Coronary artery (tissue), 2 donors: ENCODE data around the gene SLC2A9.

ENCODE experiments used
- DNase-seq: peaks from one replicate; pipeline ENCODE4 v3.0.0-alpha.2; 2017; ENCODE audit warnings: low spot score
- H3K27ac ChIP-seq, 2 donors: fragments of 200-600 bp; sonication (generic); one replicate each; pipeline ENCODE4 v1.5.1; 2016 to 2019
- H3K4me3 ChIP-seq: fragments of 200-600 bp; sonication (generic); 2 replicates; pipeline ENCODE4 v1.5.1; 2016; ENCODE audit warnings: mild to moderate bottlenecking, moderate library complexity
- CTCF ChIP-seq: fragments of 200-600 bp; sonication (generic); IDR thresholded peaks from one replicate; pipeline ENCODE4 v1.5.1; 2019; ENCODE audit warnings: antibody characterized with exemption

SLC2A9 gene

DNA sequence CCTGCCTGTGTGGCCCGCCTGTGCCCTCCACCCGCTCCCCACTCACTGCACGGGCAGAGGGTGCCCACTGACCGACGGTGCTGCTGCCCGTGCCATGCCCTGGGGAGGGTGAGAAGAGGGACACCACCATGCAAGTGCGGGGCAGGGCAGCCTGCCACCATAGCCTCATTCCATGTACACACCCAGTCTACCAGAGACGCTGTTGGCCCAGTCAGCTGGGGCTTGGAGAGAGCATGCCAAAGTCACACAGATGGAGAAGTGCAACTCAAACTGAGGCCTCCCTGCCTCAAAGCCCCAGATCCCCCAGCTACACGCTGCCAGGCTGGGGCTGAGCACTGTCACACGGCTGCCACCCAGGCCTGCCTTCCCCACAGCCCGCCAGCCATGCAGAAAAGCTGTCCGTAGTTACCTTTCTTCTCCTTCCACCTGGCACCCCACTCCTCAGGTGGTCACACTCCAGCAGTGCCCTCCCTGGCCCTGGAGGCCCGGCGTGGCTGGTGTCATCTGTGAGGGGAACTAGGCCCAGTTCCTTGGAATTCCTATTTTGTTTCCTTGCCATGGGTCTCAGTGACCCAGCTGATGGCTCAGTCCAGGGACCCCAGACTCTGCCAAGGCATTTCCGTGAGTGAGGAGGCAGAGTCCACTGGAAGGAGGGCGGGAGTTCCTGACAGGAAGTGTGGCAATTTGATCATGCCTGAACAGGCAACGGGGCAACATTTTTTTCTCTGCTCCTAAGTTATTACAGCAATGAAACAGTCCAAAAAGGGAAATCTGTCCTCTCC lies at the start of gene SLC2A9:
TSS of gene SLC2A9 (minus strand) at position 627 of the 782 bp plus-strand sequence. CDS start at position 559, 68 bp downstream.
- Histone ChIP-seq H3K27ac (peak within 1 kb of the TSS; percentile 19 to 89), H3K4me3 (peak within 1 kb of the TSS; percentile 42)
- no peak for TF ChIP-seq CTCF
- DNase-seq: no peak

GRCh38 chr4:10069075-10069642 lies 47.9 kb upstream of the SLC2A9 start:
- no peak overlapping the region for H3K27ac ChIP-seq
- TF ChIP-seq CTCF: no peak
- no peak overlapping the region for H3K4me3 ChIP-seq
- DNase-seq: no peak

DNA sequence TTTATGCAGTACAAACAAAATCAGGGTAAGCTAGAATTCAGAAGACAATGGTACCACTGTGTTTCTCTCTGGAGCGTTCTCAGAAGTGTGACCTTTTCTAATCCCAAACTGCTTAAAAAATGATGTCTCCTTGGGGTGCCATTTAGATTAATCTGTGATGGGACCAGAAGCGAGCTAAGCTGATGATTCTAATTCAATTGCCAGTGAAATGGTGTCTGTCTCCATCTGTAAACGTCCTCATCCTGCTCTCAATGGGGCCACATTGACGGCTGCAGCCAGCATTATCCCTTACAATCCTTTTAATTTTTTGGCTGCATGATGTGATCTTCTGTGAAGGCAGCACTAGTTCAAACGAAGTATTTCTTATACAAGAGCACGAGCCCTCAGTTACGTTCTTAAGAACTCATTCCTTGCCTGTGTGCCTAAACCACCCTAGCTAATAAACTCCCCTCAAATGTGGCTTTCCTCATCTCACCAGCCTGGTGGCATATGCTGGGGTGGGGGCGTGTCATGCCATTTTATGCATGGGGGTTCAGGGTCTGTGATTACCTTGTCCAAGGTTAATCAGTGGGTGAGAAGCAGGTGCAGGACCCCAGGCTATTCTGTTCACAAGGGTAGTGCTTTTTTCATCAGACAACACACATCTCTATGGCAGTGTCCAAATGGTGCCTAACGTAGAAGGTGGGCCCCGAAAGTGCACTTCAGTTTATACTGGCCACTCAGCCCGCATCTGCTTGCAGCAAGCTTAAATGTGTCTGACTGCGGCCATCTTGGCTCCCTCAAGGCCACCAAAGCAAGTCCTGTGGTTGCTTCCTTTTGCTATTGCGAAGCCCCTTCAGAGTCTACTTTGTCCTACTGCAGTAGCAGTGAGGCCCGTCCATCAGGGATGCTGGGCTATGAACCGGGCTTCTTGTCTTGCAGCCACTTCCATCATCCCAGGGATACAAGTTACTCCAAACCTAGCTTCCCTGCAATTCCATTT lies 45.7 kb upstream of the SLC2A9 start:
- no peak for DNase-seq
- H3K27ac ChIP-seq: no peak overlapping the region
- H3K4me3 ChIP-seq: no peak overlapping the region
- TF ChIP-seq CTCF: no peak

DNA sequence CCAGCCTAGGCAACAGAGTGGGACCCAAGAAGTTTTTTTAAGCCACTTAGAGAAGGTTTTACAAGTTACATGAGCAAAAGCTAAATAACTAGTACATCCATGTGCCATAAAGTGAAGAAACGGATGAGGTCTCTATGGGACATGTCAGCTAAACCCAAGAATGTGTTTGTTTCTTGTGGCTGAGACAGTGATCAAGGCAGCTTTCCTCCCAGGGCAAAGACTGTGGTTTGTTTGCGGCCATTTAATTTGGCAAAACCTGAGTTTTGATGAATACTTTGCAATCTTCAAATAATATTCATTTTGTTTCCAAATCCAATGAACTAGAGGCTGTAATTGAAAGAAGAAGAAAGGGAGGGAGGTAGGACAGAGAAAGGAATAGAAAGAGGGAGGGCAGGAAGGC lies 44.9 kb upstream of the SLC2A9 start:
- TF ChIP-seq CTCF: no peak
- H3K4me3 ChIP-seq: no peak overlapping the region
- no peak for DNase-seq
- H3K27ac ChIP-seq: no peak overlapping the region

GRCh38 chr4:10063544-10064300 lies 42.4 kb upstream of the SLC2A9 start:
- peak; percentile 87 for DNase-seq
- H3K4me3 ChIP-seq: no peak overlapping the region
- TF ChIP-seq CTCF: peak; percentile 51
- peak overlapping the region; percentile 49 to 50 for H3K27ac ChIP-seq

GRCh38 chr4:10061650-10062415 lies 40.5 kb upstream of the SLC2A9 start:
- TF ChIP-seq CTCF: no peak
- Histone ChIP-seq H3K27ac (no peak overlapping the region), H3K4me3 (no peak overlapping the region)
- DNase-seq: no peak
